ENCODE data around the gene USP1.

The USP1 gene

DNA sequence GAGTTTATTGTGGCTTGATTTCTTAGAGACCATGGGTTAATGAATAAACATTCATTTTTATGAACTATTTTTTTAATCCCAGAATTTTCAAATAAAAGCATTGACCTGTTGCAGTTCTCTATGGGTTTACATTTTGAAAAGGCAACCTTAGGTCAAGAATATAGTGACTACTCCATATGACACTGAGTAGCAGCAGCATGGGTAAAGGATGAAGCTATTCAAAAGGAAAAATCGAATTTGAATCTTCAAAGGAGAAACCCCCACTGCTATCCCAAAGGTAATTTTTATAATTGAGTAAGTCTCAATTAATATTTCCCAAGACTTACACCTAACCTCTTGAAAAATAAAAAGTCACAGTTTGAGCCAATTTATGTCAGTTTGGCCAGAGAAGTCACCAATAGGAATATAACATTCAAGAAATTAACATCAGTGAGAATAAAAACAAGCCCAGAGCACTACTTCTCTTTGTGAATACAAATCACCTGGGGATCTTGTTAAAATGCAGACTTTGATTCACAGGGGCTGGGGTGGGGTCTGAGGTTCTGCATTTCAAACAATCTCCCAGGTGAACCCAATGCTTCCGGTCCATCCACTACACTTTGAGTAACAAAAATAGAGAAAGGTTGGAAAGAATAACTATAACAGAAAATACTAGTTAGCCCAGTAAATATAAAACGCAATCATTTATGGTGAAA is 39.8 kb downstream of the USP1 start:
- no peak overlapping the region for H3K27ac ChIP-seq
- H3K4me3 ChIP-seq = no peak overlapping the region

DNA sequence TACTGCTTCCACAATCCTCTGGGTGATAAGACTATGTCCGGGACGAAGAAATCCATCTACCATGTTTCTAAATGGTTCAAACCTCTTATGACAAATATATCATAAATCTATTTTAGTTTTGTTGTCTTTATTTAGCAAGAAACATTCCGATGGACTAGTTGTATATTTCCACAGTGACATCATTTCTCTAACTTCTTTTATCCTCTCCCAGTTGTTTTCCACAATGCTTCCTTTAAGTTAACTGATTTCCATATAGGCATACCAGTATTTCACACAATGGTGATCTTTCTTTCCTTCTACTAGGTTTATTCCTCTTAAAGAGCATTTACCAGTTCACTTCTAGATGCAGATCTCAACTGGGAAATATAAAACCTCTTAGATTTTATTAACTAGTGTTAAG is 44.8 kb downstream of the USP1 start:
- no peak overlapping the region for H3K4me3 ChIP-seq
- no peak overlapping the region for H3K27ac ChIP-seq

GRCh38 chr1:62484824-62485468 is 48.1 kb downstream of the USP1 start:
- no peak overlapping the region for H3K27ac ChIP-seq
- H3K4me3 ChIP-seq = no peak overlapping the region

DNA sequence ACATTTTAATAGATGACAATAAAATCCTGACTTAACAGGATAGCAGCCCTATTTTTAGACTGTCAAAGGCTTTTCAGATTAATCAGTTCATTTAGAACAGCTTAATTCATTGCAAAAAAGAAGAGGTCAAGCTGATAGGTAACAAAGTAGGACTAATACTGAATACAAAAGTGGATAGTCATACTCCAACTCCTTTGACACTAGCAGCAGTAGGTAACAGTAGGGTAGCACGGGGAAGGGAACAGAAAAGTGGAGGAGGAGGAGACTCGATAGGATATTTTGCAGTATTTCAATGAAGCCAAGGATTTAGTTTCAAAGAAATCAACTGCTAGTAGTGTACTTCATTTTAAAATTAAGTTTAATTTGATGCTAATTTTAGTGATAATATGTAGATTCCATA is 51.1 kb downstream of the USP1 start:
- Histone ChIP-seq H3K27ac (no peak overlapping the region), H3K4me3 (no peak overlapping the region)

DNA sequence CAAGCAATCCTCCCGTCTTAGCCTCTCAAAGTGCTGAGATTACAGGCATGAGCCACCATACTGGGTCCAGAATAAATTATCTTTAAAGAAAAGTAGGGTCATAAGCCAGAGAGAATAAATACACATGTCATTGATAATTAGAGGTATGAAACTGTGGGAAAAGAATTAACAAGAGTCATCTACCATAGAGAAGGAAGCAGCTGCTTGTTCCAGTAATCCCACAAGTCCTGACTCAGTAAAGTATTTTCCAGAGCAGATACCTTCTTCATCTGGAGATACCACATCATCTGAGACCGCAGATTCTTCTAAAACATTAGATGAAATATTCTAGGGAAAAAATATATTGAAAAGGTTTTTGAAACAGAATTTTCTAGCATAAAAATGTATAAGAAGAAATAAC is 55.7 kb downstream of the USP1 start:
- H3K27ac ChIP-seq = no peak overlapping the region
- H3K4me3 ChIP-seq = no peak overlapping the region

DNA sequence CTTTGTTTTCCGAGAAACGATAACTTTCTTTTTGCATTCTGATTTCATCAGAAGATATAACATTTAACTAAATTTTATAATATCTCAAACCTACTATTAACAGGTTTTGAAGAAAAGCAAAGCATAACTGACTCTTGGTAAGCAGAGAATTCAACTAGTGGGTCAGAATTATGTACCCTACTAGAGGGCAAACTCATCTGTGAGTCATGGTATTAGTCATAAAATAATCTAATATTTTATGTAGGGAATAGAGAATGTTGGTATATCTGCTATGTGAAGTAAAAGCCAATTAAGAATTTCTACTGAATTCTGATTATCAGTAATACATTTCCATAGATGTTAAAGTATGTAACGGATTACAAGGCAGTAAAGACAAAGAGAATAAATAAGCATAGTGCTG is 56.8 kb downstream of the USP1 start:
- Histone ChIP-seq H3K4me3 (no peak overlapping the region), H3K27ac (no peak overlapping the region)

DNA sequence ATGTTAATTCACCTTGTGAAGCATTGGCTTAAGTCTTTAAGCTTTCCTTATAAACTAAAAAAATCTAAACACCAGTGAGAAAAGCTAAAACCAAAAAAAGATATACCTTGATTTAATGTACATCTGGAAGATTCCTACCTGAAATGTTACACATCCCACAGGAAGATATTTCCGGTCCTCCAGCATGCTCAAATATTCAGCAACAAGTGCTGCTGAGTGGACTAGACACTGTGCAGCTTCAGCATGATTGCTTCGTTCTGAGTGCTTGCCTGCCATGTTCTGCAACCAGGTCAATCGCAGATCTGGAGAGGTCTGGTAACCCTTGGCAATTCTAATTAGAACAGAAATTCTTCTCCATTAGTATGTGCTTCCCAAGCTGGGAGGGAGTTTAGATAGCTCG is 57.3 kb downstream of the USP1 start:
- Histone ChIP-seq H3K27ac (no peak overlapping the region), H3K4me3 (no peak overlapping the region)

DNA sequence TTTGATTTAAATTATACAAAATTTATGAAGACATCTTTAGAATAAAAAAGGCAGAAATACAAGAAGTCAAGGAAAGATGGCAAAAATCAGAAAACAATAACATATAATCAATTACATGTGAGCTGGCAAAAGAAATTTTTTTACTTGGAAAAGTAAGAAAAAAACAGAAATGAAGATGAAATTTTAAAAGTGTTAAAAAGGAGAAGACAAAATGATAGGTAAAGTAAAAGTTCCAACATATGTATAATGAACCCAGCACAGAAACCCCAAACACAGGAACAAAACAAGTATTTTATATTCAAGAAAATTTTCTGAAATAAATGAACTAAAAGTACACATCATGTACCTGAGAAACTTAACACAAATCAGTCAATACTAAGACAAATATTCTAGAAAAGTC is 63.4 kb downstream of the USP1 start:
- Histone ChIP-seq H3K27ac (no peak overlapping the region), H3K4me3 (no peak overlapping the region)

Measured in skin epidermis (tissue), 12 donors.